GM12878 (cell line): ENCODE measurements around the gene KIF2A. TPM values are rescaled to one million over a fixed set of nuclear protein-coding genes. Genes with fewer than 3 reads are reported as not detected.

ENCODE experiments used
- ATAC-seq: fragments of 200-7000 bp; cut with Tn5 transposase; 3 replicates; pipeline ENCODE4 v1.9.1; 2020; ENCODE audit warnings: mild to moderate bottlenecking, moderate library complexity
- BruUV-seq: library from RNA; stranded (reverse); fragments of 400-500 nt; replicated peaks from 2 replicates; lab custom pipeline; 2021; lab: Mats Ljungman, UMichigan
- CTCF ChIA-PET: fragments of 300-600 bp; sonication (Branson Sonifier 250); formaldehyde crosslinking; extraction: SDS; loops from one replicate; lab custom pipeline; 2021; ENCODE audit warnings: inconsistent platforms; lab: Yijun Ruan, JAX
- POLR2A ChIA-PET: fragments of 350-600 bp; formaldehyde crosslinking; extraction: SDS; loops from one replicate; lab custom pipeline; 2021; ENCODE audit warnings: inconsistent platforms; lab: Charles Lee
- RAD21 ChIA-PET: fragments of 300-600 bp; sonication (Branson Sonifier 250); formaldehyde crosslinking; loops from one replicate; lab custom pipeline; 2023; ENCODE audit warnings: antibody characterized with exemption; ENCODE audit not compliant: unreplicated experiment; lab: Charles Lee
- SMC1A ChIA-PET: fragments of 300-600 bp; sonication (Branson Sonifier 250); formaldehyde crosslinking; loops from one replicate; lab custom pipeline; 2023; ENCODE audit not compliant: unreplicated experiment, uncharacterized antibody; lab: Charles Lee
- DNase-seq: peaks from one replicate; pipeline ENCODE4 v3.0.0-alpha.2; 2011; ENCODE audit warnings: low read depth, low spot score
- FAIRE-seq: peaks from 3 replicates; lab custom pipeline; 2011; peaks lifted over from hg19 to GRCh38; lab: Jason Lieb, UNC
- H2AFZ ChIP-seq: 2 replicates; pipeline ENCODE4 v1.6.0; 2011; ENCODE audit warnings: low read depth, low read length, control low read depth; ENCODE audit not compliant: control insufficient read depth
- H3K27ac ChIP-seq: 2 replicates; pipeline ENCODE4 v1.5.1; 2011; ENCODE audit warnings: control low read depth; ENCODE audit not compliant: control insufficient read depth, insufficient read depth
- H3K27me3 ChIP-seq, 2 experiments: replicated peaks in 1 of 2; 2 replicates each; pipeline versions ENCODE4 v1.6.0 to v1.6.1; 2011; ENCODE audit warnings: low read length in 1 of 2; ENCODE audit not compliant: control insufficient read depth in 2 of 2, insufficient read depth in 2 of 2
- H3K36me3 ChIP-seq, 2 experiments: 2 replicates each; pipeline ENCODE4 v1.5.1; 2011; ENCODE audit warnings: low read length in 1 of 2; ENCODE audit not compliant: control insufficient read depth in 2 of 2, insufficient read depth in 2 of 2
- H3K4me1 ChIP-seq: 2 replicates; pipeline ENCODE4 v1.6.1; 2011; ENCODE audit warnings: mild to moderate bottlenecking, low read length, moderate library complexity, mixed read lengths; ENCODE audit not compliant: control insufficient read depth, insufficient read depth
- H3K4me2 ChIP-seq: 2 replicates; pipeline ENCODE4 v1.6.0; 2011; ENCODE audit warnings: control low read depth; ENCODE audit not compliant: control insufficient read depth, insufficient read depth
- H3K4me3 ChIP-seq: fragments of 200-600 bp; sonication (generic); 2 replicates; pipeline ENCODE4 v1.5.1; 2016
- H3K79me2 ChIP-seq: 2 replicates; pipeline ENCODE4 v1.6.0; 2011; ENCODE audit warnings: low read length; ENCODE audit not compliant: control insufficient read depth, insufficient read depth
- H3K9ac ChIP-seq: 2 replicates; pipeline ENCODE4 v1.8.0; 2011; ENCODE audit warnings: low read length, control low read depth, mixed read lengths; ENCODE audit not compliant: control insufficient read depth, insufficient read depth
- H3K9me3 ChIP-seq: replicated peaks from 3 replicates; pipeline ENCODE4 v1.5.1; 2011; ENCODE audit warnings: mild to moderate bottlenecking, low read length; ENCODE audit not compliant: control insufficient read depth, insufficient read depth
- H4K20me1 ChIP-seq: 2 replicates; pipeline ENCODE4 v1.6.0; 2011; ENCODE audit not compliant: control insufficient read depth, insufficient read depth
- ETV6 ChIP-seq, 2 experiments: fragments of 450-650 bp in 1 of 2; IDR thresholded peaks in 1 of 2; conservative IDR thresholded peaks in 1 of 2; 2 replicates each; pipeline ENCODE4 v1.6.1; 2014; ENCODE audit warnings: antibody characterized with exemption in 1 of 2, borderline replicate concordance in 1 of 2, low read depth in 1 of 2, mild to moderate bottlenecking in 1 of 2, moderate library complexity in 1 of 2
- IKZF1 ChIP-seq: fragments of 450-650 bp; conservative IDR thresholded peaks from 2 replicates; pipeline ENCODE4 v1.6.1; 2017; ENCODE audit warnings: antibody characterized with exemption, mild to moderate bottlenecking
- IRF4 ChIP-seq: IDR thresholded peaks from 2 replicates; pipeline ENCODE4 v1.6.1; 2011; ENCODE audit warnings: low read depth, low read length
- MEF2A ChIP-seq: IDR thresholded peaks from 2 replicates; pipeline ENCODE4 v1.6.1; 2011; ENCODE audit warnings: low read depth, mild to moderate bottlenecking, low read length, moderate library complexity; ENCODE audit not compliant: insufficient read depth
- NFYB ChIP-seq: IDR thresholded peaks from 2 replicates; pipeline ENCODE4 v1.6.1; 2011; ENCODE audit warnings: low read depth, mild to moderate bottlenecking, low read length, improper control_type of control experiment, moderate library complexity; ENCODE audit not compliant: insufficient read depth
- POLR2AphosphoS5 ChIP-seq: IDR thresholded peaks from 2 replicates; pipeline ENCODE4 v1.6.1; 2011; ENCODE audit warnings: mild to moderate bottlenecking, low read length, inconsistent platforms
- SUPT20H ChIP-seq: IDR thresholded peaks from 2 replicates; pipeline ENCODE4 v1.6.1; 2011; ENCODE audit warnings: low read depth, mild to moderate bottlenecking, low read length, moderate library complexity, borderline replicate concordance; ENCODE audit not compliant: control insufficient read depth
- ZNF24 ChIP-seq: fragments of 450-650 bp; IDR thresholded peaks from 2 replicates; pipeline ENCODE4 v1.6.1; 2017; ENCODE audit warnings: antibody characterized with exemption, mild to moderate bottlenecking
- WGBS: methylation state at CpG from one replicate; pipeline ENCODE4 v1.1.6; 2016; ENCODE audit warnings: low lambda C conversion rate; ENCODE audit not compliant: insufficient replicate concordance, insufficient coverage; ENCODE audit errors: missing lambda C conversion rate; 5-methylcytosine and 5-hydroxymethylcytosine counted together
- in situ Hi-C: fragments of 300-500 bp; cut with MboI; formaldehyde crosslinking; loops from 9 replicates; pipeline ENCODE4 v1.14.3; 2018; ENCODE audit warnings: mixed read lengths
- intact Hi-C: fragments of 100-400 bp; cut with micrococcal nuclease; formaldehyde crosslinking; loops from one replicate; pipeline ENCODE4 v1.14.2; 2022; ENCODE audit not compliant: unreplicated experiment
- polyA plus RNA-seq, 11 experiments: library from polyadenylated mRNA; depleted of rRNA in 4 of 11; unstranded in 6 of 11; stranded (reverse) in 5 of 11; fragments of >200 nt; fragmentation: Nextera tagmentation in 4 of 11; fragmentation: Illumina TruSeq in 1 of 11; extraction: Ambion mirVana in 4 of 11; extraction: Trizol in 1 of 11; gene quantifications; 1 replicate in 1 of 11; 2 replicates in 10 of 11; pipeline versions ENCODE4 v1.2.1 to v1.2.3, GENCODE V29; 2011 to 2016; ENCODE audit warnings: inconsistent platforms in 2 of 11, missing spikeins in 2 of 11, low read depth in 1 of 11
- total RNA-seq, 4 experiments: library from RNA; depleted of rRNA in 3 of 4; stranded (reverse); fragments of >200 nt in 3 of 4; fragmentation: Illumina TruSeq in 1 of 4; extraction: Trizol in 1 of 4; gene quantifications; 2 replicates each; pipeline versions ENCODE4 v1.2.1 to v1.2.3, GENCODE V29; 2013 to 2021
- TF ChIP-seq, protein P1 (sequence below): fragments of 450-650 bp; IDR thresholded peaks from 2 replicates; pipeline ENCODE4 v1.6.1; 2017; ENCODE audit warnings: borderline replicate concordance
- TF ChIP-seq, protein P2 (sequence below): IDR thresholded peaks from 2 replicates; pipeline ENCODE4 v1.6.1; 2011; ENCODE audit warnings: low read depth, low read length, improper control_type of control experiment, borderline replicate concordance
- TF ChIP-seq, protein P3 (sequence below): fragments of 450-650 bp; conservative IDR thresholded peaks from 2 replicates; pipeline ENCODE4 v1.6.1; 2017; ENCODE audit warnings: mild to moderate bottlenecking, moderate library complexity
- TF ChIP-seq, protein P4 (sequence below): IDR thresholded peaks from 2 replicates; pipeline ENCODE4 v1.6.1; 2012; ENCODE audit warnings: mild to moderate bottlenecking, low read depth, low read length

Gene KIF2A
- total and polyA plus RNA-seq, 10 of the 15 experiments (the other 5 are each of a cell fraction or from before 2014, with no cell fraction given), result 35.9 to 124 (median 80.1) TPM

DNA sequence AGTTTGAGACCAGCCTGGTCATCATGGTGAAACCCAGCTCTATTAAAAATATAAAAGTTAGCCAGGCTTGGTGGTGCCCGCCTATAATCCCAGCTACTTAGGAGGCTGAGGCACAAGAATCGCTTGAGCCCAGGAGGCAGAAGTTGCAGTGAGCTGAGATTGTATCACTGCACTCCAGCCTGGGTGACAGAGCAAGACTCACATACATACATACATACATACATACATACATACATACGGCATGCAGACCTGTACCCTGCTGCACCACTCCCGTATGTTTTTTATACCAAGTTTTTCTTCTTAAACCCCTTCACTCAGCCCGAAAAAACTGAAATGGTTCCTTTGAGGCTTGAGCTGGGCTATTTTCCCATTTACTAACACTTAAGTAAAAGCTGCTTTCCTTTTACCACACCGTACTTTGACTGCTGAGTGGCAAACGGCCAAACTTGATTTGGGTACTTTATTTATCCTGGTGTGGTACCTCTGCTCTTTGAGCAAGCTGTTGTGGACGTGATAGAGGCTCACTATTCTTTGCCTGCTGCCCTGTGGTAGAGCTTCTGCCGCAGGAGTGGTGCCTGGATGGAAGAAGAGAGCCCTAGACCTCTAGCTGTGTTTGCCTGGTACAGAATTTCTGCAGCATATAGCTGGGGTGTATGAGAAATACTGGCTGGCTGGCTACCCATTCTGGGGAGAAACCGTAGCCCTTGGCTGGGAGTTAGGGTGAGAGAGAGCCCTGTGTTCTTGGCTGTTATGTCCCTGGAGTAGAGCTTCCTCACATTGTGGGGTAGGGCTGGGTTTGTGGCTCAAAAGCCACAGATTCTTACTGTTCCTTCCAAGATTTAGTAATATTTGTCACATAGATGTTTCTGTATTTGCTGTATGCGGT lies 126.0 kb downstream of the KIF2A start:
- in situ Hi-C loops, result no loop called here
- H3K9ac ChIP-seq, result no peak overlapping the region
- RAD21 ChIA-PET, result interaction anchor here (1.0 to 1.2 kb wide), 2 partner anchors 26 to 29 kb away, joined by 3 read pairs; partner anchors contain the start of gene DIMT1
- TF ChIP-seq MEF2A (no peak), SUPT20H (no peak), ZNF24 (no peak), IKZF1 (no peak), POLR2AphosphoS5 (no peak), NFYB (no peak), ETV6 (conservative IDR thresholded peaks at IDR 0.05 in 1 of 2, IDR thresholded peaks at IDR 0.05 in 1 of 2; ENCODE audit: borderline replicate concordance in 1 of 2, low read depth in 1 of 2) (no peak), IRF4 (no peak)
- TF ChIP-seq, protein P1, sequence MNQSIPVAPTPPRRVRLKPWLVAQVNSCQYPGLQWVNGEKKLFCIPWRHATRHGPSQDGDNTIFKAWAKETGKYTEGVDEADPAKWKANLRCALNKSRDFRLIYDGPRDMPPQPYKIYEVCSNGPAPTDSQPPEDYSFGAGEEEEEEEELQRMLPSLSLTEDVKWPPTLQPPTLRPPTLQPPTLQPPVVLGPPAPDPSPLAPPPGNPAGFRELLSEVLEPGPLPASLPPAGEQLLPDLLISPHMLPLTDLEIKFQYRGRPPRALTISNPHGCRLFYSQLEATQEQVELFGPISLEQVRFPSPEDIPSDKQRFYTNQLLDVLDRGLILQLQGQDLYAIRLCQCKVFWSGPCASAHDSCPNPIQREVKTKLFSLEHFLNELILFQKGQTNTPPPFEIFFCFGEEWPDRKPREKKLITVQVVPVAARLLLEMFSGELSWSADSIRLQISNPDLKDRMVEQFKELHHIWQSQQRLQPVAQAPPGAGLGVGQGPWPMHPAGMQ, result no peak
- TF ChIP-seq, protein P2, sequence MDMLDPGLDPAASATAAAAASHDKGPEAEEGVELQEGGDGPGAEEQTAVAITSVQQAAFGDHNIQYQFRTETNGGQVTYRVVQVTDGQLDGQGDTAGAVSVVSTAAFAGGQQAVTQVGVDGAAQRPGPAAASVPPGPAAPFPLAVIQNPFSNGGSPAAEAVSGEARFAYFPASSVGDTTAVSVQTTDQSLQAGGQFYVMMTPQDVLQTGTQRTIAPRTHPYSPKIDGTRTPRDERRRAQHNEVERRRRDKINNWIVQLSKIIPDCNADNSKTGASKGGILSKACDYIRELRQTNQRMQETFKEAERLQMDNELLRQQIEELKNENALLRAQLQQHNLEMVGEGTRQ, result no peak
- TF ChIP-seq, protein P3, sequence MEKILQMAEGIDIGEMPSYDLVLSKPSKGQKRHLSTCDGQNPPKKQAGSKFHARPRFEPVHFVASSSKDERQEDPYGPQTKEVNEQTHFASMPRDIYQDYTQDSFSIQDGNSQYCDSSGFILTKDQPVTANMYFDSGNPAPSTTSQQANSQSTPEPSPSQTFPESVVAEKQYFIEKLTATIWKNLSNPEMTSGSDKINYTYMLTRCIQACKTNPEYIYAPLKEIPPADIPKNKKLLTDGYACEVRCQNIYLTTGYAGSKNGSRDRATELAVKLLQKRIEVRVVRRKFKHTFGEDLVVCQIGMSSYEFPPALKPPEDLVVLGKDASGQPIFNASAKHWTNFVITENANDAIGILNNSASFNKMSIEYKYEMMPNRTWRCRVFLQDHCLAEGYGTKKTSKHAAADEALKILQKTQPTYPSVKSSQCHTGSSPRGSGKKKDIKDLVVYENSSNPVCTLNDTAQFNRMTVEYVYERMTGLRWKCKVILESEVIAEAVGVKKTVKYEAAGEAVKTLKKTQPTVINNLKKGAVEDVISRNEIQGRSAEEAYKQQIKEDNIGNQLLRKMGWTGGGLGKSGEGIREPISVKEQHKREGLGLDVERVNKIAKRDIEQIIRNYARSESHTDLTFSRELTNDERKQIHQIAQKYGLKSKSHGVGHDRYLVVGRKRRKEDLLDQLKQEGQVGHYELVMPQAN, result no peak
- TF ChIP-seq, protein P4, sequence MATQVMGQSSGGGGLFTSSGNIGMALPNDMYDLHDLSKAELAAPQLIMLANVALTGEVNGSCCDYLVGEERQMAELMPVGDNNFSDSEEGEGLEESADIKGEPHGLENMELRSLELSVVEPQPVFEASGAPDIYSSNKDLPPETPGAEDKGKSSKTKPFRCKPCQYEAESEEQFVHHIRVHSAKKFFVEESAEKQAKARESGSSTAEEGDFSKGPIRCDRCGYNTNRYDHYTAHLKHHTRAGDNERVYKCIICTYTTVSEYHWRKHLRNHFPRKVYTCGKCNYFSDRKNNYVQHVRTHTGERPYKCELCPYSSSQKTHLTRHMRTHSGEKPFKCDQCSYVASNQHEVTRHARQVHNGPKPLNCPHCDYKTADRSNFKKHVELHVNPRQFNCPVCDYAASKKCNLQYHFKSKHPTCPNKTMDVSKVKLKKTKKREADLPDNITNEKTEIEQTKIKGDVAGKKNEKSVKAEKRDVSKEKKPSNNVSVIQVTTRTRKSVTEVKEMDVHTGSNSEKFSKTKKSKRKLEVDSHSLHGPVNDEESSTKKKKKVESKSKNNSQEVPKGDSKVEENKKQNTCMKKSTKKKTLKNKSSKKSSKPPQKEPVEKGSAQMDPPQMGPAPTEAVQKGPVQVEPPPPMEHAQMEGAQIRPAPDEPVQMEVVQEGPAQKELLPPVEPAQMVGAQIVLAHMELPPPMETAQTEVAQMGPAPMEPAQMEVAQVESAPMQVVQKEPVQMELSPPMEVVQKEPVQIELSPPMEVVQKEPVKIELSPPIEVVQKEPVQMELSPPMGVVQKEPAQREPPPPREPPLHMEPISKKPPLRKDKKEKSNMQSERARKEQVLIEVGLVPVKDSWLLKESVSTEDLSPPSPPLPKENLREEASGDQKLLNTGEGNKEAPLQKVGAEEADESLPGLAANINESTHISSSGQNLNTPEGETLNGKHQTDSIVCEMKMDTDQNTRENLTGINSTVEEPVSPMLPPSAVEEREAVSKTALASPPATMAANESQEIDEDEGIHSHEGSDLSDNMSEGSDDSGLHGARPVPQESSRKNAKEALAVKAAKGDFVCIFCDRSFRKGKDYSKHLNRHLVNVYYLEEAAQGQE, result no peak

More for the DNA sequence above, 126.0 kb downstream of the KIF2A start:
- Histone ChIP-seq H3K9me3 (no peaks in the 10 kb centered on the region), H3K4me2 (no peak overlapping the region), H3K4me1 (no peaks in the 10 kb centered on the region), H3K36me3 (no peaks in the 10 kb centered on the region), H3K27me3 (no peaks in the 10 kb centered on the region), H2AFZ (no peak overlapping the region), H3K4me3 (no peak overlapping the region), H3K27ac (no peak overlapping the region), H4K20me1 (no peaks in the 10 kb centered on the region; the same call in 1 of the 2 replicates), H3K79me2 (peaks cover 4% of the 10 kb centered on the region)
- no TSS peak for BruUV-seq
- DNase-seq (no peak), FAIRE-seq (no peak), ATAC-seq (peak; percentile 21; the same call in 1 of the 3 replicates)
- intact Hi-C loops, result no loop called here
- 91% methylated on average over 11 of the region's 11 CpGs for WGBS
- CTCF ChIA-PET, result interaction anchor here (0.7 to 1.6 kb wide), 3 partner anchors 10 to 12 kb away, joined by 3 to 6 read pairs (median 4); no protein-coding TSS in a partner anchor
- POLR2A ChIA-PET, result no interaction called here
- SMC1A ChIA-PET, result interaction anchor here (0.7 to 1.9 kb wide), 3 partner anchors 11 to 207 kb away, joined by 3 to 6 read pairs (median 5); no protein-coding TSS in a partner anchor
